A673 (cell line): ENCODE data around the gene STKLD1.

Experiments
- CTCF ChIP-seq: fragments of 300-800, 200-600 bp; sonication (generic); conservative IDR thresholded peaks from 2 replicates; pipeline ENCODE4 v1.5.1; 2017; ENCODE audit warnings: low read depth, mild to moderate bottlenecking, antibody characterized with exemption, low read length, moderate library complexity, mixed read lengths
- EZH2 ChIP-seq: fragments of 200-600 bp; sonication (generic); IDR thresholded peaks from 2 replicates; pipeline ENCODE4 v1.6.1; 2017; ENCODE audit warnings: borderline replicate concordance, low read depth, mild to moderate bottlenecking, mixed read lengths, antibody characterized with exemption, low read length; ENCODE audit not compliant: poor library complexity, severe bottlenecking

- TF ChIP-seq CTCF = no peak
- no peak for TF ChIP-seq EZH2
Measured at GRCh38 chr9:133397370-133397769, 21.2 kb downstream of the STKLD1 start.
